HG02798 (cell line): ENCODE data around the gene TP53I11.

Experiments
- ATAC-seq: cut with Tn5 transposase; IDR thresholded peaks from one replicate; pipeline ENCODE4 v1.9.1; 2021; ENCODE audit warnings: mild to moderate bottlenecking; ENCODE audit not compliant: unreplicated experiment, poor library complexity

TP53I11 gene

GRCh38 chr11:44893846-44894617 is 56.7 kb downstream of the TP53I11 start:
- ATAC-seq, result peak; percentile 73

GRCh38 chr11:44893308-44893822 is 57.3 kb downstream of the TP53I11 start:
- no peak for ATAC-seq

DNA sequence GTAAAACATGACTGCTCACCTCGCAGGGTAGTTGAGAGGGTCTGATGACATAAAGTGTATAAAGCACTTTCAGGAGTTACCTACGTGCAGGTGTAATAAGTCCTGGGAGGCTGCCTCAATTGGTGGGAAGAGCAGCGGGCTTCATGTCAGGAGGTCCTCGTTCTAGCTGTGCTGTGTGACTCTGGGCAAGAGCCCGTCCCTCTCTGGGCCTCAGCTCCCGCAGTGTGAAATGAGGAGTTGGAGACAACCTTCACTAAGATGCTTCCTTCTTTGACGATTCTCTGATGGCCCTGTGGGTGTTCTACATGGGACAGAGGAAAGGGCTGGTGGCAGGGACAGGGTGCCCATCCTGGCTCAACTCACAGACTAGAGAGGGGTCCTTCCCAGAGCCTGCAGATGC is 57.8 kb downstream of the TP53I11 start:
- no peak for ATAC-seq

DNA sequence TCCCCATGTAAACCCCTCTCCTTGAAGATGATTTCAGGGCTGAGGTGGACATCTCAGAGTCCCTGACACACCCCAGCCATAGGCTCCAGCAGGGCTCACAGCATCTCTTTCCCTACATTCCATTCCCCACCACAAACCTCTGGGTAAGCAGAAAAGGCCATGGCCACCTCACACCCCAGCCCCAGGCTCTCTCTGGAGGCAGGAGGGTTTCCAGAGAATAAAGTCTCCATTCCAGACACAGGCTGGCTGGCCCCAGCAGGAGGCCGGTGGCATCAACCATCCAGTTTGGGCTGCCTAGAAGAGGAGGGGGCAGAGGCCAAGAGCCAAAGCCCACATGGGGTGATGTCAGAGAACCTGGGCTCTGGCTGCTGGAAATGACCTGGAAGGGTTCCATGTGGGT is 61.4 kb downstream of the TP53I11 start:
- no peak for ATAC-seq

GRCh38 chr11:44887636-44888035 is 63.0 kb downstream of the TP53I11 start:
- ATAC-seq, result no peak

GRCh38 chr11:44886790-44887140 is 63.9 kb downstream of the TP53I11 start:
- no peak for ATAC-seq

DNA sequence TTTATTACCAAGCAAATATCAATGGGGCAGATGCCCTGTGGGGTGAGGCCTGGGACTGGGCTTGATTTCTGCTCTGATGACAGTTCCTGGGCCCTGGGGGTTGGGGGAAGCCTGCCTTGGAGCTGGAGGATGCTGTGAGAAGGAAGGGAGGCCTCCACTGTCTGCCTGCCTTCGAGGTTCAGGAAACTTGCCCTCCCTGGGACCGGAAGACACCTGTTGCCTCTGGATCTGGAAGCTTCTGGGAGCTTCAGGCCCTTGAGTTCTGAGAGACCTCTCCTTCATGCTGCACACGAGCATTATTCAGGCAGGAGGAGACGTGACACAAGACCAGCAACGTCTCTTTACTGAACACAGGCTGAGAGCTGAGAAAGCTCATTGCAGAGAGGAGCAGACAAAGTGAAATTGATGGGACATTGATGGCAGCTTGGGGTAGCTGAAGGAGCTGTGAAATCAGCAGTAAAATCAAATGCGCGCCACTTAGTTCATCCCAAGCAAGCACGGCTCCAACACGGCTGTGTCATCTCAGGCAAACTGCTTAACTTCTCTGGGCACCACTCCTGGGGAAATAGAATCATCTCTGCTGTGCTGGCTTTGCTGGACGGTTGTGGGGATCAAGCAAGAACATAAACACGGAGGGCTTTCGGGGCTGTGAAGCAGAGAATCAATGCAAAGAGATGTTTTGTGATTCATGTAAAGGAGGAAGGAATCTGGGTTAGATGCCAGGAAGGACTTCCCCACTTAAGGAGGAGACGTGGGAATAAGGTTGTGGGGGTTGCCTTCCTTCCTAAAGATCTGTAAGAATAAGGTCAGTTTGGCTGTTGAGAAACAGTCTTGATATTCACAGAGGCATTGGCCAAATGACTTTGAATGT is 64.5 kb downstream of the TP53I11 start:
- ATAC-seq, result no peak

DNA sequence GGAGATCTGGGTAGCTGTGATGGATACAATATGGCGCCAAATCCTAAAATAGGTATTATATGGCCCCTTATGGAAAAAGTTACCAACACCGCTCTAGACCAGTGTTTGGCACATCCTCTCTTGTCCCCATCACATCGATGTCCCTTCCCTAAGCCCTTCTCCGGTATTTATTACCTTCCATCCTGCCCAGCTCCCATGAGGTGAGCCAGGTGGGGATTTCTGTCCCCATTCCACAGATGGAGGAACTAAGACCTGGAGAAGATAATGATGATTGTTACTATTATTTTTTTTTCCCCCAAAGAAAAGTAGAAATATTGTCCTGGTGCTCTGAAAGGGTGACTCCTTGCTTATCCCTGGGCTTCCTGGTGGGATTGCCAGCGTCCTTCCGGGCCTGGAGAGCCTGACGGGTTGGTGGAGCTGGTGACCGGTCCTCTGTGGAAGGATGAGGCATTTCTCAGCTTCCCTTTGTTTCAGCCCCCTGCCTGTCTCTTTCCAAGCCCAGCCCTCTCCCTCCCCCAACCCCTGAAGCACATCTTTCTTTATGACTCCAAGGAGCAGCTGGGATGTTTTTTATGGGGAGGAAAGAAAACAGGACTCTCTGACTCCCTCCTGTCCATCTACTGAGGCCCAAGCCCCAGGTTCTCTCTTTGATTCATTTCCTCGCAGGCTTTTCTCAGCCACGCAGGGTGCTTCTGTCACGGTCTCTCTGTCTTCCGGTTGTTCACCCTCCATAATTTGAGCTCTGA is 65.4 kb downstream of the TP53I11 start:
- ATAC-seq, result no peak

GRCh38 chr11:44884056-44884455 is 66.6 kb downstream of the TP53I11 start:
- no peak for ATAC-seq

- peak; percentile 62 for ATAC-seq
These were observed 67.4 kb downstream of the TP53I11 start for GRCh38 chr11:44883277-44883676.
